Neuronal stem cell (in vitro differentiated cells): ENCODE results near the gene ROCK1.

Experiments
- DNase-seq: peaks from one replicate; pipeline ENCODE4 v3.0.0-alpha.2; 2013; ENCODE audit warnings: low spot score
- H2AFZ ChIP-seq: one replicate; pipeline ENCODE4 v1.6.1; 2013; ENCODE audit warnings: mild to moderate bottlenecking, low read length, inconsistent platforms
- H2AK5ac ChIP-seq: 2 replicates; pipeline ENCODE4 v1.6.1; 2013; ENCODE audit warnings: low read depth, mild to moderate bottlenecking, inconsistent platforms, low read length, moderate library complexity, mixed read lengths
- H2BK120ac ChIP-seq: 2 replicates; pipeline ENCODE4 v1.6.1; 2013; ENCODE audit warnings: low read depth, mild to moderate bottlenecking, inconsistent platforms, low read length, moderate library complexity, mixed read lengths
- H2BK12ac ChIP-seq: one replicate; pipeline ENCODE4 v1.6.1; 2013; ENCODE audit warnings: low read length, inconsistent platforms
- H2BK15ac ChIP-seq: 2 replicates; pipeline ENCODE4 v1.6.1; 2013; ENCODE audit warnings: mild to moderate bottlenecking, low read length, inconsistent platforms, mixed read lengths
- H2BK5ac ChIP-seq: one replicate; pipeline ENCODE4 v1.6.1; 2013; ENCODE audit warnings: inconsistent platforms, mild to moderate bottlenecking, low read length, moderate library complexity
- H3K14ac ChIP-seq: one replicate; pipeline ENCODE4 v1.6.1; 2013; ENCODE audit warnings: low read length, inconsistent platforms
- H3K18ac ChIP-seq: 2 replicates; pipeline ENCODE4 v1.6.1; 2013; ENCODE audit warnings: low read length, inconsistent platforms
- H3K23ac ChIP-seq: 2 replicates; pipeline ENCODE4 v1.6.1; 2013; ENCODE audit warnings: low read depth, mild to moderate bottlenecking, mixed read lengths, low read length, inconsistent platforms; ENCODE audit not compliant: poor library complexity
- H3K27ac ChIP-seq: replicated peaks from 3 replicates; pipeline ENCODE4 v1.5.1; 2013; ENCODE audit warnings: low read length, inconsistent platforms
- H3K27me3 ChIP-seq, 3 experiments: 2 replicates each; pipeline ENCODE4 v1.6.1; 2013; ENCODE audit warnings: low read length in 3 of 3, mild to moderate bottlenecking in 2 of 3, inconsistent platforms in 1 of 3, low read depth in 1 of 3, mixed read lengths in 1 of 3, moderate library complexity in 1 of 3; ENCODE audit not compliant: control insufficient read depth in 3 of 3, insufficient read depth in 3 of 3
- H3K36me3 ChIP-seq, 2 donors: replicated peaks in 1 of 2; 2 replicates each; pipeline ENCODE4 v1.6.1; 2013; ENCODE audit warnings: low read length in 2 of 2; ENCODE audit not compliant: control insufficient read depth in 2 of 2, insufficient read depth in 2 of 2
- H3K4ac ChIP-seq: 2 replicates; pipeline ENCODE4 v1.6.1; 2013; ENCODE audit warnings: inconsistent platforms, mild to moderate bottlenecking, low read length, moderate library complexity
- H3K4me1 ChIP-seq, 2 donors: 1 replicate in 1 of 2; 2 replicates in 1 of 2; pipeline ENCODE4 v1.6.1; 2013; ENCODE audit warnings: low read length in 2 of 2, low read depth in 1 of 2; ENCODE audit not compliant: control insufficient read depth in 2 of 2, insufficient read depth in 1 of 2
- H3K4me2 ChIP-seq: one replicate; pipeline ENCODE4 v1.6.1; 2013; ENCODE audit warnings: mild to moderate bottlenecking, low read length, inconsistent platforms; ENCODE audit not compliant: insufficient read depth, poor library complexity, severe bottlenecking
- H3K4me3 ChIP-seq, 2 donors: 2 replicates each; pipeline ENCODE4 v1.5.1; 2013; ENCODE audit warnings: low read length in 2 of 2, mild to moderate bottlenecking in 2 of 2, inconsistent platforms in 1 of 2, moderate library complexity in 1 of 2
- H3K79me1 ChIP-seq: one replicate; pipeline ENCODE4 v1.6.1; 2013; ENCODE audit warnings: low read depth, mild to moderate bottlenecking, inconsistent platforms, low read length, moderate library complexity
- H3K9ac ChIP-seq: one replicate; pipeline ENCODE4 v1.6.1; 2013; ENCODE audit warnings: mild to moderate bottlenecking, low read depth, low read length, inconsistent platforms; ENCODE audit not compliant: poor library complexity
- H3K9me3 ChIP-seq, 2 donors: replicated peaks in 1 of 2; 2 replicates each; pipeline versions ENCODE3 to v1.6.1; 2013; ENCODE audit warnings: low read length in 2 of 2, mild to moderate bottlenecking in 2 of 2, inconsistent platforms in 1 of 2, low read depth in 1 of 2, mixed read lengths in 1 of 2, moderate library complexity in 1 of 2; ENCODE audit not compliant: control insufficient read depth in 2 of 2, insufficient read depth in 1 of 2
- H4K8ac ChIP-seq: one replicate; pipeline ENCODE4 v1.6.1; 2013; ENCODE audit warnings: low read depth, mild to moderate bottlenecking, inconsistent platforms, low read length, moderate library complexity
- H4K91ac ChIP-seq: one replicate; pipeline ENCODE4 v1.6.1; 2013; ENCODE audit warnings: low read length, low read depth, mild to moderate bottlenecking, inconsistent platforms; ENCODE audit not compliant: poor library complexity
- WGBS, 2 donors: extraction: QIAGEN DNeasy Blood & Tissue Kit; methylation state at CpG; one replicate each; pipeline ENCODE4 v1.1.7; 2013; ENCODE audit warnings: missing lambda C conversion rate in 2 of 2, mixed read lengths in 1 of 2; ENCODE audit not compliant: insufficient read length in 2 of 2, insufficient replicate concordance in 1 of 2; ENCODE audit errors: extremely low coverage in 2 of 2; 5-methylcytosine and 5-hydroxymethylcytosine counted together

ROCK1 gene

DNA sequence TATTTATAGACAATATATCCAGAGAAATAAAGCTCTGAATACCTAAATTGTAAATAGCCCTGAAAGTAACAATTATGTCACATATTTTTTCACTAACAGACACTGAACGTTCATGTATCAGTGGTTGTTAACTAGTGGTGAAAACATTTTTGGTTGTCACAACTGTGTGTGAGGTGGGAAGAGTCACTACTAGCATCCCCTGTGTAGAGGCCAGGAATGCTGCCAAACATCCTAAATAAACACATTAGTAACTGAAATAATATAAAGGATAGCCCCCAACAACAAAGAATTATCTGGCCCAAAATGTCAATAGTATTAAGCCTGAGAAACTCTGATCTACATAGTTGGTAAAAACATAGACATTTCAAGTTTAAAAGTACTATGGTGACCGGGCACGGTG is 64.5 kb downstream of the ROCK1 start:
- Histone ChIP-seq H3K9me3 (no peaks in the 10 kb centered on the region), H2BK120ac (no peak overlapping the region), H3K4ac (no peak overlapping the region), H3K14ac (no peak overlapping the region), H3K79me1 (no peaks in the 10 kb centered on the region), H2BK12ac (no peak overlapping the region), H4K91ac (no peak overlapping the region), H2AFZ (no peak overlapping the region), H3K4me2 (no peak overlapping the region), H3K4me1 (no peaks in the 10 kb centered on the region), H2BK15ac (no peak overlapping the region), H3K27me3 (no peaks in the 10 kb centered on the region), H2BK5ac (no peak overlapping the region), H3K4me3 (no peak overlapping the region), H3K23ac (no peak overlapping the region), H4K8ac (no peak overlapping the region), H3K27ac (no peak overlapping the region), H2AK5ac (no peak overlapping the region), H3K36me3 (peaks cover 0 to 54% of the 10 kb centered on the region in 2 donors), H3K9ac (no peak overlapping the region), H3K18ac (no peak overlapping the region)
- DNase-seq, result no peak
- WGBS, 2 donors, result no CpG with 5 or more reads among the region's 3 CpGs

DNA sequence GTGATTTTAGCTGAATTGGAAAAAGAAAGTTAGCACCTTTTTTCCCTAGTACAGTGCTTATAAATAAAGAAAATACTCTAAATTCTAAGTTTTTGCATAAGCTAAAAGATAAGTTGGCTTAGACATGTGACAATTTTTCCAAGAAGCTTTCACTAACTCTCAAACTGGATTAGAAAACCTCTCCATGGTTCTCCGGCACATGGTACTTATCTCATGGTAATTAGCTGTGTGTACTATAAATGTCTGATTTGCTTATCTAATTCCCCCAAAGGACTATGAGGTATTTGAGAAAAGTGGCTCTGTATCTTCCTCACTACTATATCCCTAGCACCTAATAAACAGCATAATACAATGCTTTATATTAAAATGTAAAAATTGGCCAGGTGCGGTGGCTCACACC is 71.1 kb downstream of the ROCK1 start:
- H2BK12ac ChIP-seq, result no peak overlapping the region
- H3K36me3 ChIP-seq, result peaks cover 0 to 85% of the 10 kb centered on the region in 2 donors
- H3K4ac ChIP-seq, result no peak overlapping the region
- no peak overlapping the region for H2AK5ac ChIP-seq
- no peak overlapping the region for H3K4me2 ChIP-seq
- H3K18ac ChIP-seq, result no peak overlapping the region
- no peak overlapping the region for H3K4me3 ChIP-seq
- no peak overlapping the region for H3K27ac ChIP-seq
- no peak overlapping the region for H4K8ac ChIP-seq
- H3K9me3 ChIP-seq, result no peaks in the 10 kb centered on the region
- no peak overlapping the region for H3K9ac ChIP-seq
- no peak overlapping the region for H4K91ac ChIP-seq
- no peak overlapping the region for H3K14ac ChIP-seq
- no peaks in the 10 kb centered on the region for H3K27me3 ChIP-seq
- H2BK5ac ChIP-seq, result no peak overlapping the region
- no peak overlapping the region for H2BK120ac ChIP-seq
- DNase-seq, result no peak
- no peak overlapping the region for H2BK15ac ChIP-seq
- WGBS, 2 donors, result no CpG with 5 or more reads among the region's 2 CpGs
- no peak overlapping the region for H3K23ac ChIP-seq
- H3K4me1 ChIP-seq, result no peaks in the 10 kb centered on the region
- H3K79me1 ChIP-seq, result no peaks in the 10 kb centered on the region
- no peak overlapping the region for H2AFZ ChIP-seq

DNA sequence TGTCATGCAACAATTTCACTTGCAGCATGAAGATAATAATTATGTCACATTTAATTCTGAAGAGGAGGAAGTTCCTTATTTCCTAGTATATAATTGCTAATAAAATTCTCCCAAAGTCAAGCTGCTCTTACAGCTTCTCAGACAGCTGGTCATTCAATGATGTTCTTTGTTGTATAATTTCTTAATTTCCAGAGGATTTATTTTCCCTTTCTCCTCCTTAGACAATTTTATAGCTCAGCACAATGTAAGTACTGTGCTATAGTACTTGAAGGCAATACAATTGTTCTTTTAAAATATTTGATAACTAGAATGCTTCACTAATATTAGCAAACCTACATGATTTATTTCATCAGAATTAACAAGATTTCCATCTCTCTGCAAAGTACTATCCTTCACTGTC is 73.4 kb downstream of the ROCK1 start:
- H3K79me1 ChIP-seq, result no peaks in the 10 kb centered on the region
- no peak for DNase-seq
- no peaks in the 10 kb centered on the region for H3K4me1 ChIP-seq
- no peak overlapping the region for H2BK5ac ChIP-seq
- no peak overlapping the region for H3K4me3 ChIP-seq
- H2AFZ ChIP-seq, result no peak overlapping the region
- no peak overlapping the region for H2AK5ac ChIP-seq
- peaks cover 0 to 2% of the 10 kb centered on the region in 2 donors for H3K9me3 ChIP-seq
- H2BK15ac ChIP-seq, result no peak overlapping the region
- no peaks in the 10 kb centered on the region for H3K27me3 ChIP-seq
- no peak overlapping the region for H3K14ac ChIP-seq
- no peak overlapping the region for H4K91ac ChIP-seq
- H3K36me3 ChIP-seq, result peaks cover 0 to 71% of the 10 kb centered on the region in 2 donors
- H2BK120ac ChIP-seq, result no peak overlapping the region
- no peak overlapping the region for H3K9ac ChIP-seq
- no peak overlapping the region for H3K18ac ChIP-seq
- no peak overlapping the region for H3K4me2 ChIP-seq
- H4K8ac ChIP-seq, result no peak overlapping the region
- no peak overlapping the region for H3K23ac ChIP-seq
- H3K4ac ChIP-seq, result no peak overlapping the region
- no peak overlapping the region for H3K27ac ChIP-seq
- H2BK12ac ChIP-seq, result no peak overlapping the region

DNA sequence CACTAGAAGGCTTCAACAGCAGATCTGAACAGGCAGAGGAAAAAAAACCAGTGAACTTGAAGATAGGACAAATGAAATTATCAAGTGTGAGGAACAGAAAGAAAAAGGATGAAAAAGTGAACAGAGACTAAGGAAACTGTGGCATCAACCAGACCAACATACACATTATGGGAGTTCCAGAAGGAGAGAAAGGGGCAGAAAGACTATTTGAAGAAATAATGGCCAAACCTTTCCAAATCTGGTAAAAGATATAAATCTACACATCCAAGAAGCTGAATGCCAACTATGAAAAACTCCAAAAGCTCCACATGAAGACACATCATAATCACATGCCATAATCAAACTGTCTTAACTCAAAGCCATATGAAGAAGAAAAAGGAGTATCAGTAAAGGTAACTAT is 79.8 kb downstream of the ROCK1 start:
- Histone ChIP-seq H3K18ac (no peak overlapping the region), H3K27me3 (no peaks in the 10 kb centered on the region), H3K14ac (no peak overlapping the region), H3K4me3 (no peak overlapping the region), H2AK5ac (no peak overlapping the region), H2BK5ac (no peak overlapping the region), H3K79me1 (no peaks in the 10 kb centered on the region), H3K27ac (no peak overlapping the region), H3K36me3 (peaks cover 2 to 47% of the 10 kb centered on the region in 2 donors), H3K9ac (no peak overlapping the region), H3K23ac (no peak overlapping the region), H3K9me3 (peaks cover 2 to 10% of the 10 kb centered on the region in 2 donors), H3K4ac (no peak overlapping the region), H2BK12ac (no peak overlapping the region), H4K8ac (no peak overlapping the region), H3K4me1 (no peaks in the 10 kb centered on the region), H2AFZ (no peak overlapping the region), H4K91ac (no peak overlapping the region), H2BK15ac (no peak overlapping the region), H3K4me2 (no peak overlapping the region), H2BK120ac (no peak overlapping the region)
- no peak for DNase-seq
